Neural cell (in vitro differentiated cells): ENCODE results near the gene YPEL4. TPM values are rescaled to one million over a fixed set of nuclear protein-coding genes. Genes with fewer than 3 reads are reported as not detected.
"Not testable (repeated sequence)": the region's sequence is repeated elsewhere in the genome, so short reads cannot be mapped to it uniquely, and the experiment has no call there.

Experiments used
- H2AFZ ChIP-seq: fragments of 200-600, 300-800 bp; sonication (generic), shearing (Covaris generic); 2 replicates; pipeline ENCODE4 v1.6.0; 2014; ENCODE audit warnings: low read depth, mild to moderate bottlenecking, antibody characterized with exemption, low read length, moderate library complexity
- H3F3A ChIP-seq: fragments of 200-600 bp; shearing (Covaris generic); 2 replicates; pipeline ENCODE4 v1.6.1; 2016; ENCODE audit warnings: mild to moderate bottlenecking, moderate library complexity, mixed read lengths, antibody characterized with exemption, low read length; ENCODE audit not compliant: insufficient read depth, poor library complexity, severe bottlenecking
- H3K27ac ChIP-seq: fragments of 200-600, 300-800 bp; sonication (generic), shearing (Covaris generic); 2 replicates; pipeline ENCODE4 v1.5.1; 2014; ENCODE audit warnings: mild to moderate bottlenecking, low read length, moderate library complexity
- H3K27me3 ChIP-seq: fragments of 300-800, 200-600 bp; sonication (generic), shearing (Covaris generic); 2 replicates; pipeline ENCODE4 v1.6.0; 2014; ENCODE audit warnings: mild to moderate bottlenecking, low read depth, low read length, moderate library complexity; ENCODE audit not compliant: insufficient read depth
- H3K36me3 ChIP-seq: fragments of 300-800, 200-600 bp; sonication (generic), shearing (Covaris generic); 2 replicates; pipeline ENCODE4 v1.5.1; 2014; ENCODE audit warnings: mild to moderate bottlenecking, antibody characterized with exemption, low read length, moderate library complexity; ENCODE audit not compliant: insufficient read depth
- H3K4me2 ChIP-seq: fragments of 300-800, 200-600 bp; sonication (generic), shearing (Covaris generic); 2 replicates; pipeline ENCODE4 v1.6.0; 2014; ENCODE audit warnings: mild to moderate bottlenecking, low read length
- H3K4me3 ChIP-seq: fragments of 300-800, 200-600 bp; sonication (generic), shearing (Covaris generic); 2 replicates; pipeline ENCODE4 v1.5.1; 2014; ENCODE audit warnings: mild to moderate bottlenecking, low read length, moderate library complexity
- H3K79me2 ChIP-seq: fragments of 200-600 bp; shearing (Covaris generic); replicated peaks from 2 replicates; pipeline ENCODE4 v1.6.0; 2014; ENCODE audit warnings: mild to moderate bottlenecking, low read length, moderate library complexity; ENCODE audit not compliant: insufficient read depth
- H3K9ac ChIP-seq: fragments of 300-800, 200-600 bp; sonication (generic), shearing (Covaris generic); 2 replicates; pipeline ENCODE4 v1.6.1; 2016; ENCODE audit warnings: mild to moderate bottlenecking, low read length, mixed read lengths
- H3K9me2 ChIP-seq: fragments of 200-600 bp; shearing (Covaris generic); 2 replicates; pipeline ENCODE4 v1.6.1; 2016; ENCODE audit warnings: mild to moderate bottlenecking, low read length, mixed read lengths; ENCODE audit not compliant: insufficient read depth
- H3K9me3 ChIP-seq: fragments of 200-600, 300-800 bp; sonication (generic), shearing (Covaris generic); 2 replicates; pipeline ENCODE4 v1.6.1; 2016; ENCODE audit warnings: mild to moderate bottlenecking, mixed run types, low read length, moderate library complexity, mixed read lengths
- H4K20me1 ChIP-seq: fragments of 200-600 bp; shearing (Covaris generic); 2 replicates; pipeline ENCODE4 v1.6.1; 2016; ENCODE audit warnings: mild to moderate bottlenecking, mixed run types; ENCODE audit not compliant: insufficient read depth
- EP300 ChIP-seq: fragments of 450-650 bp; conservative IDR thresholded peaks from 2 replicates; pipeline ENCODE4 v1.6.1; 2014; ENCODE audit warnings: antibody characterized with exemption, mild to moderate bottlenecking, moderate library complexity; ENCODE audit not compliant: poor library complexity, severe bottlenecking
- EZH2 ChIP-seq: fragments of 200-600, 300-800 bp; shearing (Covaris generic), sonication (generic); IDR thresholded peaks from 2 replicates; pipeline ENCODE4 v1.6.1; 2014; ENCODE audit warnings: antibody characterized with exemption, low read length, borderline replicate concordance, mild to moderate bottlenecking; ENCODE audit not compliant: insufficient read depth, poor library complexity, severe bottlenecking
- MXI1 ChIP-seq: fragments of 450-650 bp; conservative IDR thresholded peaks from 2 replicates; pipeline ENCODE4 v1.6.1; 2014; ENCODE audit warnings: antibody characterized with exemption, mild to moderate bottlenecking; ENCODE audit not compliant: poor library complexity, severe bottlenecking
- POLR2AphosphoS5 ChIP-seq: IDR thresholded peaks from 2 replicates; pipeline ENCODE4 v1.6.1; 2012
- RAD21 ChIP-seq: fragments of 450-650 bp; conservative IDR thresholded peaks from 2 replicates; pipeline ENCODE4 v1.6.1; 2014; ENCODE audit warnings: antibody characterized with exemption, mild to moderate bottlenecking, moderate library complexity
- SMC3 ChIP-seq: fragments of 450-650 bp; conservative IDR thresholded peaks from 2 replicates; pipeline ENCODE4 v1.6.1; 2014; ENCODE audit warnings: antibody characterized with exemption, mild to moderate bottlenecking, moderate library complexity; ENCODE audit not compliant: poor library complexity
- TAF1 ChIP-seq: IDR thresholded peaks from 2 replicates; pipeline ENCODE4 v1.6.1; 2012; ENCODE audit warnings: low read depth
- polyA plus RNA-seq: library from polyadenylated mRNA; depleted of rRNA; stranded (reverse); fragments of >200 nt; gene quantifications from 2 replicates; pipeline ENCODE4 v1.2.3, GENCODE V29; 2014
- TF ChIP-seq, protein P1 (sequence below): fragments of 450-650 bp; IDR thresholded peaks from 2 replicates; pipeline ENCODE4 v1.5.1; 2014; ENCODE audit warnings: antibody characterized with exemption, mild to moderate bottlenecking, moderate library complexity; ENCODE audit not compliant: poor library complexity, severe bottlenecking
- TF ChIP-seq, protein P2 (sequence below): IDR thresholded peaks from 2 replicates; pipeline ENCODE4 v1.6.1; 2012; ENCODE audit warnings: borderline replicate concordance

Gene YPEL4
- polyA plus RNA-seq, 1 donor from 2014 or later: 18.4 TPM

DNA sequence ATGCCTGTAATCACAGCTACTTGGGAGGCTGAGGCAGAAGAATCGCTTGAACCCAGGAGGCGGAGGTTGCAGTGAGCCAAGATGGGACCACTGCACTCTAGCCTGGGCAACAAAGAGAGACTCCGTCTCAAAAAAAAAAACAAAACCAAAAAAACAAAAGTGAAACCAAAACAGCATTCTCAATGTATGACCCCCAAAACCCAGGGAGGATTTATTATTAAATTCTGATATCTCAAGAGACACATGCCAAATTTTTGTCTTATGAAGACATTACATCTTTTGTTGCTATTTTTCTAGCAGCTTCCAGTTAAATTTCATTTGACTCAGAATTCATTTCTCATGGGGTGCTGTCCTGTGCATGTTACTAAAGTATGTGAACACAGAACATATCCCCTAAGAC is 3.0 kb upstream of the YPEL4 start:
- no peak overlapping the region for H3K4me2 ChIP-seq
- H3K4me3 ChIP-seq: no peak overlapping the region
- H3K9ac ChIP-seq: no peak overlapping the region
- H3K27ac ChIP-seq: no peak overlapping the region
- H3K79me2 ChIP-seq: peaks cover 10% of the 10 kb centered on the region
- H3K9me2 ChIP-seq: no peaks in the 10 kb centered on the region
- H3F3A ChIP-seq: no peaks in the 10 kb centered on the region
- no peak overlapping the region for H2AFZ ChIP-seq
- H3K27me3 ChIP-seq: no peaks in the 10 kb centered on the region
- no peaks in the 10 kb centered on the region for H3K36me3 ChIP-seq
- no peak for TF ChIP-seq RAD21
- TF ChIP-seq MXI1: no peak
- TF ChIP-seq, protein P1, sequence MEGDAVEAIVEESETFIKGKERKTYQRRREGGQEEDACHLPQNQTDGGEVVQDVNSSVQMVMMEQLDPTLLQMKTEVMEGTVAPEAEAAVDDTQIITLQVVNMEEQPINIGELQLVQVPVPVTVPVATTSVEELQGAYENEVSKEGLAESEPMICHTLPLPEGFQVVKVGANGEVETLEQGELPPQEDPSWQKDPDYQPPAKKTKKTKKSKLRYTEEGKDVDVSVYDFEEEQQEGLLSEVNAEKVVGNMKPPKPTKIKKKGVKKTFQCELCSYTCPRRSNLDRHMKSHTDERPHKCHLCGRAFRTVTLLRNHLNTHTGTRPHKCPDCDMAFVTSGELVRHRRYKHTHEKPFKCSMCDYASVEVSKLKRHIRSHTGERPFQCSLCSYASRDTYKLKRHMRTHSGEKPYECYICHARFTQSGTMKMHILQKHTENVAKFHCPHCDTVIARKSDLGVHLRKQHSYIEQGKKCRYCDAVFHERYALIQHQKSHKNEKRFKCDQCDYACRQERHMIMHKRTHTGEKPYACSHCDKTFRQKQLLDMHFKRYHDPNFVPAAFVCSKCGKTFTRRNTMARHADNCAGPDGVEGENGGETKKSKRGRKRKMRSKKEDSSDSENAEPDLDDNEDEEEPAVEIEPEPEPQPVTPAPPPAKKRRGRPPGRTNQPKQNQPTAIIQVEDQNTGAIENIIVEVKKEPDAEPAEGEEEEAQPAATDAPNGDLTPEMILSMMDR: no peak
- no peak for TF ChIP-seq EZH2
- no peak for TF ChIP-seq TAF1
- no peak for TF ChIP-seq SMC3
- TF ChIP-seq, protein P2, sequence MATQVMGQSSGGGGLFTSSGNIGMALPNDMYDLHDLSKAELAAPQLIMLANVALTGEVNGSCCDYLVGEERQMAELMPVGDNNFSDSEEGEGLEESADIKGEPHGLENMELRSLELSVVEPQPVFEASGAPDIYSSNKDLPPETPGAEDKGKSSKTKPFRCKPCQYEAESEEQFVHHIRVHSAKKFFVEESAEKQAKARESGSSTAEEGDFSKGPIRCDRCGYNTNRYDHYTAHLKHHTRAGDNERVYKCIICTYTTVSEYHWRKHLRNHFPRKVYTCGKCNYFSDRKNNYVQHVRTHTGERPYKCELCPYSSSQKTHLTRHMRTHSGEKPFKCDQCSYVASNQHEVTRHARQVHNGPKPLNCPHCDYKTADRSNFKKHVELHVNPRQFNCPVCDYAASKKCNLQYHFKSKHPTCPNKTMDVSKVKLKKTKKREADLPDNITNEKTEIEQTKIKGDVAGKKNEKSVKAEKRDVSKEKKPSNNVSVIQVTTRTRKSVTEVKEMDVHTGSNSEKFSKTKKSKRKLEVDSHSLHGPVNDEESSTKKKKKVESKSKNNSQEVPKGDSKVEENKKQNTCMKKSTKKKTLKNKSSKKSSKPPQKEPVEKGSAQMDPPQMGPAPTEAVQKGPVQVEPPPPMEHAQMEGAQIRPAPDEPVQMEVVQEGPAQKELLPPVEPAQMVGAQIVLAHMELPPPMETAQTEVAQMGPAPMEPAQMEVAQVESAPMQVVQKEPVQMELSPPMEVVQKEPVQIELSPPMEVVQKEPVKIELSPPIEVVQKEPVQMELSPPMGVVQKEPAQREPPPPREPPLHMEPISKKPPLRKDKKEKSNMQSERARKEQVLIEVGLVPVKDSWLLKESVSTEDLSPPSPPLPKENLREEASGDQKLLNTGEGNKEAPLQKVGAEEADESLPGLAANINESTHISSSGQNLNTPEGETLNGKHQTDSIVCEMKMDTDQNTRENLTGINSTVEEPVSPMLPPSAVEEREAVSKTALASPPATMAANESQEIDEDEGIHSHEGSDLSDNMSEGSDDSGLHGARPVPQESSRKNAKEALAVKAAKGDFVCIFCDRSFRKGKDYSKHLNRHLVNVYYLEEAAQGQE: no peak
- TF ChIP-seq POLR2AphosphoS5: no peak
- no peak for TF ChIP-seq EP300
- H3K9me3 ChIP-seq: no peaks in the 10 kb centered on the region
- H4K20me1 ChIP-seq: no peaks in the 10 kb centered on the region

DNA sequence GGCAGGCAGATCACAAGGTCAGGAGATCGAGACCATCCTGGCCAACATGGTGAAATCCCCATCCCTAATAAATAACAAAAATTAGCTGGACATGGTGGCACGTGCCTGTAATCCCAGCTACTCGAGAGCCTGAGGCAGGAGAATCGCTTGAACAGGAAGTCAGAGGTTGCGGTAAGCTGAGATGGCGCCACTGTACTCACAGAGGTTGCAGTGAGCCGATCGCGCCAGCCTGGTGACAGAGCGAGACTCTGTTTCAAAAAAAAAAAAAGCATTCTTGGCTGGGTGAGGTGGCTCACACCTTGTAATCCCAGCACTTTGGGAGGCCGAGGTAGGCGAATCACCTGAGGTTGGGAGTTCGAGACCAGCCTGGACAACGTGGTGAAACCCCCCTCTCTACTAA is 2.5 kb upstream of the YPEL4 start:
- not testable (repeated sequence) for H3K9me3 ChIP-seq, H3K9ac ChIP-seq, H2AFZ ChIP-seq, H4K20me1 ChIP-seq, H3K79me2 ChIP-seq, H3F3A ChIP-seq, H3K4me3 ChIP-seq, H3K4me2 ChIP-seq, H3K27me3 ChIP-seq, H3K9me2 ChIP-seq, H3K27ac ChIP-seq, H3K36me3 ChIP-seq

DNA sequence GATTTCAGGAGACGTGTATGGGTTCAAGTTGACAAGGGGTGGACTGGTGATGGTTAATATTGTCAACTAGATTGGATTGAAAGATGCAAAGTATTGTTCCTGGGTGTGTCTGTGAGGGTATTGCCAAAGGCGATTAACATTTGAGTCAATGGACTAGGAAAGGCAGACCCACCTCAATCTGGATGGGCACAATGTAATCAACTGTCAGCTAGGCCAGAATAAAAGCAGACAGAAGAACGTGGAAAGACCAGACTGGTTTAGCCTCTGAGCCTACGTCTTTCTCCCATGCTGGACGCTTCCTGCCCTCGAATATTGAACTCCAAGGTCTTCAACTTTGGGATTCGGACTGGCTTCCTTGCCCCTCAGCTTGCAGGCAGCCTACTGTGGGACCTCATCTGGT is 1.7 kb upstream of the YPEL4 start:
- no peaks in the 10 kb centered on the region for H3K9me3 ChIP-seq
- H3K79me2 ChIP-seq: peaks cover 9% of the 10 kb centered on the region
- no peaks in the 10 kb centered on the region for H3F3A ChIP-seq
- TF ChIP-seq RAD21 (no peak), EZH2 (no peak), SMC3 (no peak), POLR2AphosphoS5 (no peak), MXI1 (no peak), TAF1 (no peak)
- TF ChIP-seq, protein P2: no peak
- TF ChIP-seq, protein P1: no peak
- H2AFZ ChIP-seq: no peak overlapping the region
- no peak overlapping the region for H3K27ac ChIP-seq
- no peak overlapping the region for H3K4me3 ChIP-seq
- H3K9ac ChIP-seq: no peak overlapping the region
- H3K27me3 ChIP-seq: no peaks in the 10 kb centered on the region
- H3K36me3 ChIP-seq: no peaks in the 10 kb centered on the region
- no peak overlapping the region for H3K4me2 ChIP-seq
- H3K9me2 ChIP-seq: no peaks in the 10 kb centered on the region
- no peaks in the 10 kb centered on the region for H4K20me1 ChIP-seq
